ENCODE data around the gene PPL.

PPL gene

GRCh38 chr16:4957720-4958509 lies 21.0 kb upstream of the PPL start, which contains the start of gene SEC14L5 (continued):
- TF ChIP-seq ZNF26 (tag by site-specific recombination; IDR thresholded peaks at IDR 0.05) (no peak), ZNF404 (tag by site-specific recombination; IDR thresholded peaks at IDR 0.05) (no peak), IKZF3 (tag by site-specific recombination; IDR thresholded peaks at IDR 0.05) (peak; percentile 68), ZNF214 (tag by site-specific recombination; IDR thresholded peaks at IDR 0.05; ENCODE audit: borderline replicate concordance) (no peak), ZNF585B (tag by site-specific recombination; IDR thresholded peaks at IDR 0.05) (no peak), ZFP41 (tag by site-specific recombination; IDR thresholded peaks at IDR 0.05; ENCODE audit: borderline replicate concordance) (no peak), ZEB2 (tag by site-specific recombination; IDR thresholded peaks at IDR 0.05) (peak; percentile 38; the same call in 1 of the 2 replicates), ZNF416 (tag by site-specific recombination; IDR thresholded peaks at IDR 0.05) (no peak), SP2 (tag by site-specific recombination; IDR thresholded peaks at IDR 0.05) (peak; percentile 92), ZNF133 (tag by site-specific recombination; IDR thresholded peaks at IDR 0.05) (no peak), ZNF626 (tag by site-specific recombination; IDR thresholded peaks at IDR 0.05) (no peak), ZFHX2 (tag by site-specific recombination; conservative IDR thresholded peaks at IDR 0.05) (peak; percentile 69), KLF10 (tag by site-specific recombination; IDR thresholded peaks at IDR 0.05) (peak; percentile 12; the same call in 1 of the 2 replicates), REST (tag by site-specific recombination; IDR thresholded peaks at IDR 0.05) (peak; percentile 94), GFI1B (tag by site-specific recombination; IDR thresholded peaks at IDR 0.05) (no peak), ZNF677 (tag by site-specific recombination; IDR thresholded peaks at IDR 0.05) (no peak), ZNF2 (tag by site-specific recombination; IDR thresholded peaks at IDR 0.05) (no peak), ZFP37 (tag by site-specific recombination; IDR thresholded peaks at IDR 0.05) (no peak), GLIS2 (tag by site-specific recombination; IDR thresholded peaks at IDR 0.05) (peak; percentile 45), ZBTB44 (tag by site-specific recombination; IDR thresholded peaks at IDR 0.05) (no peak), ZBTB17 (tag by site-specific recombination; IDR thresholded peaks at IDR 0.05) (peak; percentile 38), EGR2 (tag by site-specific recombination; IDR thresholded peaks at IDR 0.05; ENCODE audit: low read depth) (peak; percentile 55; the same call in 1 of the 2 replicates), ZNF239 (tag by site-specific recombination; IDR thresholded peaks at IDR 0.05) (peak; percentile 100), ZBTB26 (tag by site-specific recombination; optimal IDR thresholded peaks at IDR 0.05) (peak; percentile 45), FEZF1 (tag by site-specific recombination; IDR thresholded peaks at IDR 0.05) (no peak)
- TF ChIP-seq, protein P1, sequence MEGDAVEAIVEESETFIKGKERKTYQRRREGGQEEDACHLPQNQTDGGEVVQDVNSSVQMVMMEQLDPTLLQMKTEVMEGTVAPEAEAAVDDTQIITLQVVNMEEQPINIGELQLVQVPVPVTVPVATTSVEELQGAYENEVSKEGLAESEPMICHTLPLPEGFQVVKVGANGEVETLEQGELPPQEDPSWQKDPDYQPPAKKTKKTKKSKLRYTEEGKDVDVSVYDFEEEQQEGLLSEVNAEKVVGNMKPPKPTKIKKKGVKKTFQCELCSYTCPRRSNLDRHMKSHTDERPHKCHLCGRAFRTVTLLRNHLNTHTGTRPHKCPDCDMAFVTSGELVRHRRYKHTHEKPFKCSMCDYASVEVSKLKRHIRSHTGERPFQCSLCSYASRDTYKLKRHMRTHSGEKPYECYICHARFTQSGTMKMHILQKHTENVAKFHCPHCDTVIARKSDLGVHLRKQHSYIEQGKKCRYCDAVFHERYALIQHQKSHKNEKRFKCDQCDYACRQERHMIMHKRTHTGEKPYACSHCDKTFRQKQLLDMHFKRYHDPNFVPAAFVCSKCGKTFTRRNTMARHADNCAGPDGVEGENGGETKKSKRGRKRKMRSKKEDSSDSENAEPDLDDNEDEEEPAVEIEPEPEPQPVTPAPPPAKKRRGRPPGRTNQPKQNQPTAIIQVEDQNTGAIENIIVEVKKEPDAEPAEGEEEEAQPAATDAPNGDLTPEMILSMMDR (tag by site-specific recombination; IDR thresholded peaks at IDR 0.05): no peak
- TF ChIP-seq, protein P2, sequence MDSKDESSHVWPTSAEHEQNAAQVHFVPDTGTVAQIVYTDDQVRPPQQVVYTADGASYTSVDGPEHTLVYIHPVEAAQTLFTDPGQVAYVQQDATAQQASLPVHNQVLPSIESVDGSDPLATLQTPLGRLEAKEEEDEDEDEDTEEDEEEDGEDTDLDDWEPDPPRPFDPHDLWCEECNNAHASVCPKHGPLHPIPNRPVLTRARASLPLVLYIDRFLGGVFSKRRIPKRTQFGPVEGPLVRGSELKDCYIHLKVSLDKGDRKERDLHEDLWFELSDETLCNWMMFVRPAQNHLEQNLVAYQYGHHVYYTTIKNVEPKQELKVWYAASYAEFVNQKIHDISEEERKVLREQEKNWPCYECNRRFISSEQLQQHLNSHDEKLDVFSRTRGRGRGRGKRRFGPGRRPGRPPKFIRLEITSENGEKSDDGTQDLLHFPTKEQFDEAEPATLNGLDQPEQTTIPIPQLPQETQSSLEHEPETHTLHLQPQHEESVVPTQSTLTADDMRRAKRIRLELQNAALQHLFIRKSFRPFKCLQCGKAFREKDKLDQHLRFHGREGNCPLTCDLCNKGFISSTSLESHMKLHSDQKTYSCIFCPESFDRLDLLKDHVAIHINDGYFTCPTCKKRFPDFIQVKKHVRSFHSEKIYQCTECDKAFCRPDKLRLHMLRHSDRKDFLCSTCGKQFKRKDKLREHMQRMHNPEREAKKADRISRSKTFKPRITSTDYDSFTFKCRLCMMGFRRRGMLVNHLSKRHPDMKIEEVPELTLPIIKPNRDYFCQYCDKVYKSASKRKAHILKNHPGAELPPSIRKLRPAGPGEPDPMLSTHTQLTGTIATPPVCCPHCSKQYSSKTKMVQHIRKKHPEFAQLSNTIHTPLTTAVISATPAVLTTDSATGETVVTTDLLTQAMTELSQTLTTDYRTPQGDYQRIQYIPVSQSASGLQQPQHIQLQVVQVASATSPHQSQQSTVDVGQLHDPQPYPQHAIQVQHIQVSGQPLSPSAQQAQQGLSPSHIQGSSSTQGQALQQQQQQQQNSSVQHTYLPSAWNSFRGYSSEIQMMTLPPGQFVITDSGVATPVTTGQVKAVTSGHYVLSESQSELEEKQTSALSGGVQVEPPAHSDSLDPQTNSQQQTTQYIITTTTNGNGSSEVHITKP (tag by site-specific recombination; IDR thresholded peaks at IDR 0.05): peak; percentile 64

All from HEK293 (cell line).